HUDEP-2 (cell line): ENCODE measurements around the gene SSNA1.
A peak's percentile ranks its signal among the peaks of the same experiment; 100 is the strongest.

Experiments used
- DNase-seq, 76 experiments: peaks; one replicate each; lab custom pipeline; 2025; ENCODE audit not compliant: unreplicated experiment in 76 of 76; lab: John Stamatoyannopoulos, UW

The SSNA1 gene

DNA sequence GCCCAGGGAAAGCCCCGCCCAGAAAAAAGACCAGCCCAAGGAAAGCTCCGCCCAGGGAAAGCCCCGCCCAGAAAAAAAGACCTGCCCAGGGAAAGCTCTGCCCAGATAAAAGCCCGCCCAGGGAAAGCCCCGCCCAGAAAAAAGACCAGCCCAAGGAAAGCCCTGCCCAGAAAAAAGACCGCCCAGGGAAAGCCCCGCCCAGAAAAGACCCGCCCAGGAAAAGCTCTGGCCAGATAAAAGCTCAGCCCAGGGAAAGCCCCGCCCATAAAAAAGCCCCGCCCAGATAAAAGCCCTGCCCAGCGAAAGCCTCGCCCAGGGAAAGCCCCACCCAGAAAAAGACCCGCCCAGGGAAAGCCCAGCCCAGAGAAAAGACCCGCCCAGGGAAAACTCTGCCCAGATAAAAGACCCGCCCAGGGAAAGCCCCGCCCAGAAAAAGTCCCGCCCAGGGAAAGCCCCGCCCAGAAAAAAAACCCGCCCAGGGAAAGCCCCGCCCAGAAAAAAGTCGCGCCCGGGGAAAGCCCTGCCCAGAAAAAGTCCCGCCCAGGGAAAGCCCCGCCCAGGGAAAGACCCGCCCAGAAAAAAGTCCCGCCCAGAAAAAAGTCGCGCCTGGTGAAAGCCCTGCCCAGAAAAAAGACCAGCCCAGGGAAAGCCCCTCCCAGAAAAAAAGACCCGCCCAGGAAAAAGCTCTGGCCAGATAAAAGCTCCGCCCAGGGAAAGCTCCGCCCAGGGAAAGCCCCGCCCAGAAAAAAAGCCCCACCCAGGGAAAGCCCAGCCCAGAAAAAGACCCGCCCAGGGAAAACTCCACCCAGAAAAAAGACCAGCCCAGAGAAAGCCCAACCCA lies 37.6 kb upstream of the SSNA1 start:
- DNase-seq, result peak in 74 of 76 experiments; percentile 23 to 97 (median 86)

DNA sequence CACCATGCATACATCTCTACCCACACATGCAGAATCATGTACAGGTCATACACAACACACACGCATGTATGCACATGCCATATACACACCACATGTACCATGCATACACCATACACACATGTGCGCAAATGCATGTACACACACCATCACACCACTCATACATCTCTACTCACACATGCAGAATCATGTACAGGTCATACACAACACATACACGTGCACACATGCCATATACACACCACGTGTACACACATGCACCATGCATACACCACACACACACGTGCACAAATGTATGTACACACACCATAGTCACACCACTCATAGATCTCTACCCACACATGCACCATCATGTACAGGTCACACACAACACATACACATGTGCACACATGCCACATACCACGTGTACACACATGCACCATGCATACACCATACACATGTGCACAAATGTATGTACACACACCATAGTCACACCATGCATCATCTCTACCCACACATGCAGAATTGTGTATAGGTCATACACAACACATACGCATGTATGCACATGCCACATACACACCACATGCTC lies 35.6 kb upstream of the SSNA1 start:
- DNase-seq, result no peak

DNA sequence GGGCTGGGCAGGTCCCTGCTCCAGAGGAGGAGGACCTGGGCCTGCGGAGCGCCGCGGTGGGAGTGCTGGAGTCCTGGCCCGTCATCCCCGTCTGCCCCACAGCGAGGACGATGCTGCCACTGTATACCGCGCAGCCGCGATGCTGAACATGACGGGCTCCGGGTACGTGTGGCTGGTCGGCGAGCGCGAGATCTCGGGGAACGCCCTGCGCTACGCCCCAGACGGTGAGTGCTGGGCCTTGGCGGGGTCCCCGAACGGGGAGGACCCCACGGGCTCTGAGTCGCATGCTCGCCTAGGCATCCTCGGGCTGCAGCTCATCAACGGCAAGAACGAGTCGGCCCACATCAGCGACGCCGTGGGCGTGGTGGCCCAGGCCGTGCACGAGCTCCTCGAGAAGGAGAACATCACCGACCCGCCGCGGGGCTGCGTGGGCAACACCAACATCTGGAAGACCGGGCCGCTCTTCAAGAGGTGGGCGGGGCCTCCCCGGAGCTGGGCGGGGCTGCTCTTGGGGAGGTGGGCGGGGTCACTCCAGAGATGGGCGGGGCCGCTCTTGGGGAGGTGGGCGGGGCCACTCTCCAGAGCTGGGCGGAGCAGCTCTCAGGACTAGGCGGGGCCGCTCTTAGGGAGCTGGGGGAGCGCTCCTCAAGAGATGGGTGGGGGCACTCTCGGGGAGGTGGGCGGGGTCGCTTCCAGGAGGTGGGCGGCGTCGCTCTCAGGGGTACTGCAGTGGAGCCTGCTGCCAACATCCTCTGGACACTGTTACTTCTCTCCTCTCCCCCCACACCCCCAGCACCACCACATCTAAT lies 31.7 kb upstream of the SSNA1 start:
- peak in 62 of 76 experiments; percentile 12 to 77 (median 59) for DNase-seq

DNA sequence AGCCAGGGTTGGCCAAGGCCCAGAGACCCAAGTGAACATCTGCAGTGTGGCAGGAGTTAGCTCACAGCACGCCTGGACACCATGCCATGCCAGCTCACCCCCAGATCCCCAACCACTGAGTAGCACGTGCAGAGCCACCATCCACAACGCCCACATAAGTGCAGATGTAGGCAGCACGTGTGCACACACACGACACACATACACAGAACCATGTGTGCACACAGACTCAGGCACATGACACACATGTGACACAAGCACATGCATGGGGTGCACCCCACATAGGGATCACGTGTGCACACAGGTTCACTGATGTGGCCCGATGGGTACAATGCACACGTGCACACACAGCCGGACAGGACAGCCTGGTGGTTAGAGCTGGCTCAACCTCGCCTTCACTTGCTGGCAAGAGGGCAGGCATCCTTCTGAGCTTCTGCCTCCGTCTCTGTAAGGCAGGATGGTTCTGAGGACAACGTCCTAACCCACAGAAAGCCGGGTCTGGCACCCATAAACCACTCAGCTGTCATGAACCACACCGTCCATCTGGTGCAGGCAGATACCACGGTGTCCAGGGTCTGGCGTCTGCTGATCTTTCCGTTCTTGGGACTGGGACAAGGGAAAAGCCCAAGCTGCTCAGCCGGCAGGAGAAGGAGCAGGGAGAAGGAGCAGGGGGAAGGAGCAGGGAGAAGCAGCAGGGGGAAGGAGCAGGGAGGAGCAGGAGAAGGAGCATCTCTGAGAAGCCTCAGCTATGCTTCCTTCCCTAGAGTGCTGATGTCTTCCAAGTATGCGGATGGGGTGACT lies 30.7 kb upstream of the SSNA1 start:
- DNase-seq, result no peak

DNA sequence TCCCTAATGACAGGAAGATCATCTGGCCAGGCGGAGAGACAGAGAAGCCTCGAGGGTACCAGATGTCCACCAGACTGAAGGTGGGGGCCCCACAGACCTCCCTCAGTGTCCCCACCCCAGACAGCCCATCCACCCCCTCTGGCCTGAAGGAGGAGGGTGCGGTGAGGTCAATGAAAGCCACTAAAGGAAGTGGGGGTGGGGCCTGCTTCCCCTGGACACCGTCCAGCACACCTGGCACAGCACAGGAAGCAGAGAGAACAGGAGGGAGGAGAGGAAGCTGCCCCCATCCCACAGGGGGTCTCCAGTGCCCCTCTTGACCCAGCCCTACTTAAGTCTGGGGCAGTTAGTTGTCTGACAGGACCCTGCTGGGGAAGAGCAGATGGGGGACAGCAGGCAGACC lies 29.9 kb upstream of the SSNA1 start:
- DNase-seq, result no peak

DNA sequence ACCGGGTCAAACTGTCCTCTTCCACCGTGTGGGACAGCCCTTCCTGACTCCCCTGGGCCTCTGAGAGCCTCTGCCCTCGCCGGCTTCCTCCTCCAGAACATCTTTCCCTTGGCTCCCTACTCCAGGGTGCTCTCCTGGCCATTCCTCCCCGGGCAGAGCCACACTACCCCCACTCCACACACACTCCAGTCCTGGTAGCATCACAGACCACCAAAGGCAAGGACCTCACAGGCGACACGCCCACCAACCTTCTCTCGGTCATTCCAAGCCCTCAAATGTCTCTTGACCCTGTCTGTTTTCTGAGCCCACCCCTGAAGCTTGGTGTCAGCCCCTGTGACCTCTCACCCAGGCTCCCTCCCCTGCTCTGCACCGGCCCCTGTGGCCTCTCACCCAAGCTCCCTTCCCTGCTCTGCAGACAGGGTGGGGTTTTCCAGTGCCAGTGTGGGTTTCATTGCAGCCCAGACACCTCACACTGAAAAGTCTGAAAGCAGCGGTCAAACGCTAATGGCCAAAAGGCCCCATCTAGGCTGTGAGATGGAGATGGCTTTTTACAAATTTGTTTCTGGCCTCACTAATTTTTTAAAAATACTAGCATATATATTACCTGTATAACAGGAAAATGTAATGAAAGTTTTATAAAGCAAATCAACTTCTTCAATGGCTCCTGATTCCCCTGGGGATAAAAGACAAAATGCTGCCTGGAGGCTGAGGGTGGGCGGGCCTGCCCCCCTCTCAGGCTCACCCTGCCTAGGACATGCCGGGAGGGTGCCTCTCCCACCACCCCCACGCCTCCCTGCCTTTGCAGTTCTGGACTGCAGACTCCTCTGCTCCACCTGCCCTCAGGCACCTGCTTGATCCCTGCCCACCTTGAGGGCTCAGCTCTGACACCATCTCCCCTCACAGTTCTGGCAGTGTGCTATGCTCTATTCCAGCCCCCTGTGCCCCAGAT lies 29.1 kb upstream of the SSNA1 start:
- no peak for DNase-seq

DNA sequence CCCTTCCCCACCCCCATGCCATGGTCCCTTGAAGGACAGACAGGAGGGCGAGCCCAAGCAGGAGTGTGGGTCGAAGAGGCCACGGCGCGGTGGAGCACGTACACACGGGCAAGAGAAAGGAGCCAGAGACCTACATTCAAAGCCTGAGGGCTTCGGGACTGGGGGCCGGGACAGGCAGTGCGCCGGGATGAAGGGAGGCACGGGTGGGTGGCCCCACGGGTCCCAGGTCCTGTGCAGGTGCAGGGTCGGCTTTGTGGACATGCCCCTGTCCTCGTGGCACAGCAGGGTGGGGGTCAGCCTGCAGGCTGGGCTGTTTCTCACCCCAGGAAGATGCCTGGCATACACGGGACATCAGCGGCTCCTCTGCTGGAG lies 28.4 kb upstream of the SSNA1 start:
- no peak for DNase-seq

DNA sequence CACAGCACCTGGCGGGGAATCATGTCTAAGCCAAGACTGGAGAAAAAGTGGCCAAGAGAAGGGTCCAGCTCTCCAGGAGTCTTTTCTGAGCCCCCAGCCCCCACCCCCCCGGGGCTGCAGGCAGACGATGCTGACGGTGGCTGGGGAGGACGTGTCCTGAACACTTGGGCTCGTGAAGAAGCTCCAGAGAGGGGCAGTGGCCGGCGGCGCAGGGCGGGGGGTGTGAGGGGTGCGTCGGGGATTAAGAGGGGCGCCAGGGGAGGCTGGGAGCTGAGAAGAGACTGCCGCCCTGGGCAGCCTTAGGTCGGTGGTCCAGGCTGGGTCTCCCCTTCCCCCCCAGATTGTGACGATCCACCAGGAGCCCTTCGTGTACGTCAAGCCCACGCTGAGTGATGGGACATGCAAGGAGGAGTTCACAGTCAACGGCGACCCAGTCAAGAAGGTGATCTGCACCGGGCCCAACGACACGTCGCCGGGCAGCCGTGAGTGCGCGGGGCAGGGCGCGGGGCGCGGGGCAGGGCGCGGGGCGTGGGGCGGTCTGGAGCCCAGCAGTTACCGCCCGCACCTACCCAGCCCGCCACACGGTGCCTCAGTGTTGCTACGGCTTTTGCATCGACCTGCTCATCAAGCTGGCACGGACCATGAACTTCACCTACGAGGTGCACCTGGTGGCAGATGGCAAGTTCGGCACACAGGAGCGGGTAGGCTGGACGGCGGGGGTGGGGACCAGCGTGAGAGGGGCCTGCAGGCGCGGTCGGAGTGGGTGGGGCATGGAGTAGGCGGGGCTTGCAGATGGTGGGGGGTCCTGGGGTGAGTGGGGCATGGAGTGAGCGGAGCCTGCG lies 27.5 kb upstream of the SSNA1 start:
- DNase-seq, result no peak

DNA sequence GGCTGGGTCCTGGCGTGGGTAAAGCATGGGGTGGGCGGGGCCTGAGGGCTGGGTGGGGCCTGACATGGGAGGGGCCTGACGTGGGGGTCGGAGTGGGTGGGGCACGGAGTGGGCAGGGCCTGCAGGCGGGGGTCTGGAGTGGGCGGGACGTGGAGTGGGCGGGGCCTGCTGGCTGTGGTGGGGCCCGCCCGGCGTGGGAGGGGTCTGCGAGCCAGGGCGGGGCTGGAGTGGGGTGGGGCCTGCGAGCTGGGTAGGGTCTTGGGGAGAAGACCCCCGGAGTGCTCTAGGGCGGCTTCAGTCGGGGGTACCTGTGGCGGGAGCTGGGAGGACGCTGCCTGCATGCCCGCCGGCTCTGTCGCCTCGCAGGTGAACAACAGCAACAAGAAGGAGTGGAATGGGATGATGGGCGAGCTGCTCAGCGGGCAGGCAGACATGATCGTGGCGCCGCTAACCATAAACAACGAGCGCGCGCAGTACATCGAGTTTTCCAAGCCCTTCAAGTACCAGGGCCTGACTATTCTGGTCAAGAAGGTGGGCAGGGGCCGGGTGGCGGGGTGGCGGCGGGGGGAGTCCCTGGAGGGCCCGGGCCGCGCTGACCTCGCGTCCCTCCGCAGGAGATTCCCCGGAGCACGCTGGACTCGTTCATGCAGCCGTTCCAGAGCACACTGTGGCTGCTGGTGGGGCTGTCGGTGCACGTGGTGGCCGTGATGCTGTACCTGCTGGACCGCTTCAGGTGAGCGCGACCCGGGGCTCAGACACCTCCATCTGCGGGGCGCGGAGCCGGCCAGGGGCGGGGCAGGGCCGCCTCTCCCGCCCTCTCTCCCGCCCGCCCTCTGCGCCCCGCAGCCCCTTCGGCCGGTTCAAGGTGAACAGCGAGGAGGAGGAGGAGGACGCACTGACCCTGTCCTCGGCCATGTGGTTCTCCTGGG lies 26.7 kb upstream of the SSNA1 start:
- peak in 2 of 76 experiments; percentile 7 to 12 for DNase-seq

DNA sequence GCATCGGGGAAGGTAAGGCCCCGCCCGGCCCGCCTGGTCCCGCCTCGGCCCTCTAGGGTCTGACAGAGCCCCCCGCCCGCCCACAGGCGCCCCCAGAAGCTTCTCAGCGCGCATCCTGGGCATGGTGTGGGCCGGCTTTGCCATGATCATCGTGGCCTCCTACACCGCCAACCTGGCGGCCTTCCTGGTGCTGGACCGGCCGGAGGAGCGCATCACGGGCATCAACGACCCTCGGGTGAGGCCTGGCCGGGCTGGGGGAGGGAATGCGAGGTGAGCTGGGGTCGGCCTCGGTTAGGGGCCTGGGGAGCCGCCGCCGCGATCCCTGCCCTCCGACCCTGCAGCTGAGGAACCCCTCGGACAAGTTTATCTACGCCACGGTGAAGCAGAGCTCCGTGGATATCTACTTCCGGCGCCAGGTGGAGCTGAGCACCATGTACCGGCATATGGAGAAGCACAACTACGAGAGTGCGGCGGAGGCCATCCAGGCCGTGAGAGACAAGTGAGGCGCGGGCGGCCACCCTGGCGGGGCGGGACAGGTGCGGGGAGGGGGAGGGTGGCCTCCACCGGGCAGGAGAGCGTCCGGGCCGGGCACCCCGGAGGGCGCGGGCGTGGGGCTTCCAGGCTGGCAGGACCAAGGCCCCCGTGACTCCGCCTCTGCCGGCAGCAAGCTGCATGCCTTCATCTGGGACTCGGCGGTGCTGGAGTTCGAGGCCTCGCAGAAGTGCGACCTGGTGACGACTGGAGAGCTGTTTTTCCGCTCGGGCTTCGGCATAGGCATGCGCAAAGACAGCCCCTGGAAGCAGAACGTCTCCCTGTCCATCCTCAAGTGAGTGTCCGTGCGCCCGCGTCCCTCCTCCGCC lies 25.7 kb upstream of the SSNA1 start:
- peak in 10 of 76 experiments; percentile 4 to 31 (median 18) for DNase-seq

DNA sequence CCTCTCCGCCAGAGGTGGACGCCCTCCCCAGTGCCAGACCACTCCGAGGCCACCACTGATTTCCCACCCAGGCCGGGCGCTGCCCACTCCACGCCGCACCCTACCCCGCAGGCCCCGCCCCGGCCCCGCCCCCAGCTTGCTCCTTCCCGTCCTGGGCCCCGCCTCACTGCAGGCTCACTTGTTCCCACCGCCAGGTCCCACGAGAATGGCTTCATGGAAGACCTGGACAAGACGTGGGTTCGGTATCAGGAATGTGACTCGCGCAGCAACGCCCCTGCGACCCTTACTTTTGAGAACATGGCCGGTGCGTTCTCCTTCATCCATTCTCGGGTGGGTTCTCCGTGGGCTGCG lies 25.1 kb upstream of the SSNA1 start:
- DNase-seq, result peak in 1 of 76 experiments; percentile 12

DNA sequence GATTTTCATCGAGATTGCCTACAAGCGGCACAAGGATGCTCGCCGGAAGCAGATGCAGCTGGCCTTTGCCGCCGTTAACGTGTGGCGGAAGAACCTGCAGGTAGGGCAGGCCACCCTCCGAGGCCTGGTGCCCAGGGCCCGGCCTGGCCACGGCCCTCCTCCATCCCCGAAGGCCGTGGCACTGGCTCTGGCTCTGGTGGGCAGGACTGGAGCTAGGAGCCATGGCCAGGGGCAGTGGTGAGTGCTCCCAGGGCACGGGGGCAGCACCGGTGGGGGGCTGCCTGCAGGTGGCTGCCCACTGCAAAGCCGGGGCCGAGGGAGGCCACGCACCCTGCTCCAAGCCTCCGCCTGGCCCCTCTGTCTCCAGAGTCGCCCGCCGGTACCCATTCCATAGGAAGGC lies 24.7 kb upstream of the SSNA1 start:
- no peak for DNase-seq

DNA sequence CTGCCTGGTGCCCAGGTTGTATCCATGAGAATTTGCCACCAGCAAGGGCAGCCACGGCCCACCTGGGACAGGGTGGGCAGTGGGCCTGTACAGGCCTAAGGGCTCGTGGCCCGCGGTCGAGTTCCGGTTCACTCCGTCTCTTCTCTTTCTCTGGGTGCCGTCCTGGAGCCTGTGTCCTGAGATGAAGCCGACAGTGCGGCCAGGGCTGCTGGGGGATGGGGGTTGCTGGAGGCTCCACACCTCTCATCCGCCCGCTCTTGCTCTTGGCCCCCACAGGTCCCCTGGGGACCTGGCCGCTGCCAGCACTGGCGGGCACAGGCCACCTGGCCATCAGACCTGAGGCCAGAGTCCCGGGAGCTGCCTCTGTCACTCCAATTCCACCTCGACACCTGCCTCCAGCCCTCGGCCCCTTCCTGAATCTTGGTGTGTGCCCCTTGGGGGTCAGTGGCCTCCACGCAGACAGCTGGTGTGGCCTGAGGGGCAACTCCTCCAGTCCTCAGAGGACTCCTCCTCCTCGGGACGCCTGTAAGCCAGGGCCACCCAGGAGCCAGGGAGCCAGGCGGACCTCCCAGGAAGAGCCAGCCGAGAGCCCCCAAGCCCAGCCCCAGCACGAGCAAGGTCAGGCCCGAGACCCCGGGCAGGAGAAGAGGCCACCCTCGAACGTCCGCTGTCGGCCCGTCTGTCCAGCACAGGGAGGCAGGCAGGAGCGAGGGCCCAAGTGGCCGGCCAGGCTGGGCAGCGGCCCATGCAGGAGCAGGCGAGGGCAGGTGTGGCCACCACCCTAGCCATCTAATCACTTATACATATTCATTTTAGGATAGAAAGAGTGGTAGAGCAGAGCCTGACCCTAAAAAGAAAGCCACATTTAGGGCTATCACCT lies 23.9 kb upstream of the SSNA1 start:
- DNase-seq, result no peak

DNA sequence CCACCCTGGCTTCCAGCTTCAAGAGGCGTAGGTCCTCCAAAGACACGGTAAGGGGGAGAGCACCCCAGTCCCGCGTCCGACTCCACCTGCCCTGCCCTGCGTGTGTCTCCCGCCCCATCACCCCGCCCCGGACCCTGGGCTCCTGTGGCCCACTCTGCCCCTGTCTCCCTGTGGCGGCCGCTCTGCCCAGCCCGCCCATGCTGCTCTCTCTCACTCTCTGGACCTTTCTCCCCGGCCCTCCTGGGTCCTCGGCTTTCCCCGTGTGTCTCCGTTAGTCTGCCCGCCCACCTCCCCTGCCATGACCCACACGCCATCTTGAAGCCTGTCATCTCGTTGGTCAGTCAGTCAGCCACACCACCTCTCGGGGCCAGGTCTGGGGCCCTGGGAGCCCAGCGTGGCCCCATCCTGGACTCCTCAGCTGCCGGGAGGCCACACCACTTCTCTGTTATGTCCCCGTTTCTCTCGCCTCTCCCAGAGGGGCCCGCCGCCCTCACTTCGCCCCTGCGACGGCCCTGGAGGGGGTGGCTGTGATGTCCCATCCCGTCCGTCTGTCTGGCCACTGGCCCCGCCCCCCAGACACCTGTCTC lies 23.1 kb upstream of the SSNA1 start:
- DNase-seq, result no peak

DNA sequence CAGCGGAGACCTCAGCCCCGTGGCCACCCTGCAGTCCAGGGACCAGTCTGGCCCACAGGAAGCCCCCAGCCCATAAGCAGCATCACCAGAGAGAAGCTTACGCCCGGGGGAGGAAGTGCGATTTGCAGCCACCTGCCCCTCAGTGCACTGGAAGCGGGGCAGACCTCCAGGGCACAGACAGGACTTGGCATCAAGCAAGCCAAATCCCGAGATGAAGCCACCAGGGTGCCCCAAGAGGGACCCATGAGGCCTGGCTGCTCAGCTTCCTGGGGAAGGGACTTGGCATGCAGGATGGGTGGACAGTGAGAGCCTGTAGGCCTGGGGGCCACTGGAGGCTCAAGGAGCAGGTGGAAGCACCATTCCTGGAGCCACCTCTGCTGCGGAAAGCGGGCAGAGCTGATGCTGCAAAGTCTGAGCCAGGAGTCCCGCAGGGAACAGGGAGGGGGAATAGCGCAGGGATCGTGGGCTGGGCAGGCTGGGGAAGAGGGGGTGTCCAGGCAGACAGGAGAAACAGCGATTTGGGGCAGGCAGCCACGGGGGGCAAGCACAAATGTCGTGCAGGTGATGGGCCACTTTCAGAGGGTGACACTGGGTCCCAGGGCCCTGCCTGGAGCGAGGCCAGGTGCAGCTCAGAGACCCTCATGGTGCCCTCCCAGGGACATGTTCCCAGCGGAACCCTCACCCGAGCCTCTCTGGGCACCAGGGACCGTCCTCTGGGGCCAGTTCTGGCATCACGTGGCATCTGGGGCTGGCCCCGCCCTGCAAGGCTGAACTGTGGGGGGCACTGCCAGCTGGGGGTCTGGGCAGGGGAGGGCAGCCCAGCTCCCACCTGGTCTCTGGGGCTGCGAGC lies 21.9 kb upstream of the SSNA1 start:
- DNase-seq, result no peak
